Erythroblast (primary cell): ENCODE data around the gene IDI2.

Experiments
- GATA1 ChIP-seq: IDR thresholded peaks from 2 replicates; pipeline ENCODE4 v1.6.1; 2011; ENCODE audit warnings: low read depth, mild to moderate bottlenecking, control low read depth, low read length, moderate library complexity
- POLR2A ChIP-seq: IDR thresholded peaks from 2 replicates; pipeline ENCODE4 v1.6.1; 2011; ENCODE audit warnings: mild to moderate bottlenecking, low read length

DNA sequence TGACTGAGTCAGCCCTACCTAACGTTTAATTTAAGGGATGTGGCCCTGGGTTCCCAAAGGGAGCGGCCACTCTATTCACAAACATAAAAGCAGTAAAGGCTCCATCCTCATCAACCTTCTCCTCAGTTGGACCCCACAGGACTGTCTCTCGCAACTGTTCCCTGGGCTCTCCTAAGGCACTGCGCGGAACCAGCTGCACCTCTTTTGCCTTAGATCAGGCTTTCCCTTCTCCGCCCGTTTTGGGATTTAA lies 38.1 kb downstream of the IDI2 start:
- TF ChIP-seq POLR2A (no peak), GATA1 (no peak)
